Esophagus muscularis mucosa (tissue), 4 donors: ENCODE measurements around the gene PLXDC2.

Experiments
- CTCF ChIP-seq, 3 experiments: fragments of 200-600 bp in 2 of 3; fragments of 450-650 bp in 1 of 3; sonication (generic) in 2 of 3; IDR thresholded peaks; one replicate each; pipeline ENCODE4 v1.5.1; 2017 to 2019; ENCODE audit warnings: antibody characterized with exemption in 3 of 3, mild to moderate bottlenecking in 2 of 3, moderate library complexity in 1 of 3
- EP300 ChIP-seq: sonication (generic); formaldehyde crosslinking; IDR thresholded peaks from one replicate; pipeline ENCODE4 v1.6.1; 2017; ENCODE audit warnings: antibody characterized with exemption
- POLR2A ChIP-seq: fragments of 450-650 bp; IDR thresholded peaks from one replicate; pipeline ENCODE4 v1.6.1; 2017; ENCODE audit warnings: antibody characterized with exemption, moderate library complexity, mild to moderate bottlenecking, low read depth
- POLR2AphosphoS5 ChIP-seq, 2 donors: sonication (generic); formaldehyde crosslinking; IDR thresholded peaks; one replicate each; pipeline ENCODE4 v1.6.1; 2017; ENCODE audit warnings: antibody characterized with exemption in 2 of 2

GRCh38 chr10:19845503-19846368 lies 29.5 kb downstream of the PLXDC2 start:
- TF ChIP-seq POLR2A (no peak), CTCF (IDR thresholded peaks at IDR 0.05) (no peak), EP300 (no peak), POLR2AphosphoS5 (IDR thresholded peaks at IDR 0.05) (no peak)
